GM23338 (cell line): ENCODE measurements around the gene KCNQ5.

Experiments used
- CTCF ChIP-seq, 2 experiments: fragments of 200-600 bp in 1 of 2; sonication (generic) in 1 of 2; conservative IDR thresholded peaks; 2 replicates each; pipeline versions ENCODE4 v1.5.1 to v1.6.1; 2016 to 2017; ENCODE audit warnings: antibody characterized with exemption in 2 of 2, low read depth in 2 of 2, mild to moderate bottlenecking in 2 of 2, moderate library complexity in 1 of 2
- EZH2phosphoT487 ChIP-seq: fragments of 200-600 bp; sonication (generic); IDR thresholded peaks from one replicate; pipeline ENCODE4 v1.8.1; 2018; ENCODE audit warnings: antibody characterized with exemption; ENCODE audit not compliant: unreplicated experiment

- TF ChIP-seq CTCF (conservative IDR thresholded peaks at IDR 0.05; ENCODE audit: low read depth in 2 of 2) (no peak), EZH2phosphoT487 (no peak)
Observed at GRCh38 chr6:73151732-73152131, 529.9 kb downstream of the KCNQ5 start.
